GM11168 (cell line): ENCODE results near the gene TIGIT.

Experiments used
- in situ Hi-C: fragments of 300-500 bp; cut with MboI; formaldehyde crosslinking; loops from one replicate; pipeline ENCODE4 v1.12.0; 2022; ENCODE audit warnings: low sequenced_read_pairs; ENCODE audit not compliant: unreplicated experiment

TIGIT gene

GRCh38 chr3:114350271-114350670 lies 56.4 kb downstream of the TIGIT start:
- in situ Hi-C loops: no loop called here

DNA sequence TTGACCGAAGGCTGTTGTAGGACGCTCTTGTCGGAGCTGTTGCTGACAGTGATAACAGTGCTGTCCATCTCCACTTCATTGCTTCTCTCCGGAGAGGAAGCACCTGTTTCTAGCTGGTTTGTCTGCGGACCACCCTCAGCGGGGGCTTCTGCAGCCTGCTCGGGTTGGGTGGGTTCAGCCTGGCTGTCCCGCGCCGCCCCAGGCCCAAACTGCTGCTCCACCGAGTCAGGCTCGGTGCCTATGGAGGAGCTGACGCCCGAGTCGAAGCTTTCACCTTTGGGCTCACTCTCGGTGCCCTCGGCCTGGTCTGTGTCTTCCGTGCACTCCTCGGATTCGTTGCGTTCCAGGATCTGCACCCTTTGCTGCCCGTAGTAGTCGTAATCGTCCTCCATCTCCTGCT lies 56.9 kb downstream of the TIGIT start:
- in situ Hi-C loops: no loop called here

- in situ Hi-C loops: no loop called here
These were observed 57.4 kb downstream of the TIGIT start for GRCh38 chr3:114351123-114351821.

- in situ Hi-C loops: no loop called here
These were observed 58.0 kb downstream of the TIGIT start for GRCh38 chr3:114351822-114352145.

GRCh38 chr3:114355653-114356052 lies 61.8 kb downstream of the TIGIT start:
- in situ Hi-C loops: no loop called here

DNA sequence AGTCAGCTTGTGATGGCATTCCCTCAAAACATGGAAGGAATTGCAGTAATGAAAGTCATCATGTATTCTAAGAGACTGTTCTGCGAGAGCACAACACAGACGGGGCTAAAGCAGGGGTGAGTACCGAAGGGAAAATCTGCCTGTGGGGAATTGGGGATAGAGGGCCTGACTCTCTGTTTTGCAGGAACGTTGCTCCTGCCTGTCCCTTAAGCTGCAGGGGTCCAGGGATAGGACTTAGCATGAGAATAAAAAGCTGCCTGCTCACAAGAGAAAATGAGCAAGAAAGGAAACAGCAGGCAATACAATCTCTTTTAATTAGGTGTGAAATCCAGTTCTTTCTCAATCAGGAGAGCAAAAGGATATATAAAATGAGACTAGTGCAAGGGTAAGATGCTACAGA lies 62.2 kb downstream of the TIGIT start:
- in situ Hi-C loops: no loop called here

DNA sequence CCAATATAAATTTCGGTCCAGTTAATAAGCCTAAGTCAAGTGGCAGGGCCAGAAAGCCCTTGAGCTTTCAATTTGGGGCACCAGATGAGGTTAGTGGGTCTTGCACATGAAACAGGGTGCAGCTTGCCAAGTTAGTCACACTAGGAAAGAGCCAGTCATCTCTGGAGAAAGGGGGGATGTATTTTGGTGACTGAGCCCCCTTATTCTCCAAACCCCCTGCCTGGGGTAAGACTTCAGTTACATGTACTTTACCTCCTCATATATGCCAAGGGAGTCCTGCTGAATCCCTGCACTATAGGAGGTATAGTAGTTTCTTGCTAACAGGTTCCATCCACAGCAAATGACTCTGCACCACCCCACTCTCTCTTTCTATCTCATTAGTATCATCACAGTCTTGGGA lies 62.7 kb downstream of the TIGIT start:
- in situ Hi-C loops: no loop called here
